A549 (cell line): Measurements from ENCODE around the gene LRRC1.

Source experiments
- MAFK ChIP-seq: fragments of 450-650 bp; IDR thresholded peaks from 2 replicates; pipeline ENCODE4 v1.6.1; 2014; ENCODE audit not compliant: partially characterized antibody
- NR3C1 ChIP-seq: fragments of >200 bp; sonication (Bioruptor Twin); formaldehyde crosslinking; IDR thresholded peaks from 3 replicates; pipeline ENCODE4 v1.6.1; 2017
- RFX5 ChIP-seq: fragments of 450-650 bp; IDR thresholded peaks from 2 replicates; pipeline ENCODE4 v1.7.1; 2014; ENCODE audit warnings: antibody characterized with exemption, mild to moderate bottlenecking, moderate library complexity
- TF ChIP-seq, protein P1 (sequence below): fragments of 250-450 bp; sonication (Bioruptor Pico); IDR thresholded peaks from 2 replicates; pipeline ENCODE4 v1.5.0; 2021; ENCODE audit warnings: mild to moderate bottlenecking, moderate library complexity, borderline replicate concordance
- TF ChIP-seq, protein P2 (sequence below): fragments of >200 bp; sonication (Bioruptor Twin); formaldehyde crosslinking; IDR thresholded peaks from 3 replicates; pipeline ENCODE4 v1.5.1; 2016
- TF ChIP-seq, protein P3 (sequence below): IDR thresholded peaks from 2 replicates; pipeline ENCODE4 v1.6.1; 2012; ENCODE audit warnings: low read depth, borderline replicate concordance

DNA sequence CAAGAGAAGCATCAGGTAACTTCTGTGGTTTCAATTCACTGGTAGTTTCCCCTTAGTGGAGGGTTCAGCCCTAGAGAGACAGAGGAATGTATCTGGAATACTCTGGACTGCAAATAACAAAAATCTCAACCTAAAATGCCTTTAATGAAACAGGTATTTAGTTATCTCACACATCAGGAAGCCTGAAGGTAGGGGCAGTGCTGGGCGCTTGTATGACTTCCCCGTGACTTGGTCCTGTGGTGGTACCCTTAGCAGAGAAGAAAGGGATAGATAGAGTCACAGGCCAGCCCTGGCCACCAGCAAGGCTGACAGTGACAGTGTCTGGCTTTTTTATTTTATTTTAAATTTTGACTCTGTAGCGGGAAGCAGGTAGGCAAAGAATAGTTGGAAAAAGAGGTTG is 14.9 kb downstream of the LRRC1 start:
- TF ChIP-seq, protein P1, sequence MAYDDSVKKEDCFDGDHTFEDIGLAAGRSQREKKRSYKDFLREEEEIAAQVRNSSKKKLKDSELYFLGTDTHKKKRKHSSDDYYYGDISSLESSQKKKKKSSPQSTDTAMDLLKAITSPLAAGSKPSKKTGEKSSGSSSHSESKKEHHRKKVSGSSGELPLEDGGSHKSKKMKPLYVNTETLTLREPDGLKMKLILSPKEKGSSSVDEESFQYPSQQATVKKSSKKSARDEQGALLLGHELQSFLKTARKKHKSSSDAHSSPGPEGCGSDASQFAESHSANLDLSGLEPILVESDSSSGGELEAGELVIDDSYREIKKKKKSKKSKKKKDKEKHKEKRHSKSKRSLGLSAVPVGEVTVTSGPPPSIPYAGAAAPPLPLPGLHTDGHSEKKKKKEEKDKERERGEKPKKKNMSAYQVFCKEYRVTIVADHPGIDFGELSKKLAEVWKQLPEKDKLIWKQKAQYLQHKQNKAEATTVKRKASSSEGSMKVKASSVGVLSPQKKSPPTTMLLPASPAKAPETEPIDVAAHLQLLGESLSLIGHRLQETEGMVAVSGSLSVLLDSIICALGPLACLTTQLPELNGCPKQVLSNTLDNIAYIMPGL (CRISPR knock-in tag) = no peak
- no peak for TF ChIP-seq MAFK
- TF ChIP-seq, protein P2, sequence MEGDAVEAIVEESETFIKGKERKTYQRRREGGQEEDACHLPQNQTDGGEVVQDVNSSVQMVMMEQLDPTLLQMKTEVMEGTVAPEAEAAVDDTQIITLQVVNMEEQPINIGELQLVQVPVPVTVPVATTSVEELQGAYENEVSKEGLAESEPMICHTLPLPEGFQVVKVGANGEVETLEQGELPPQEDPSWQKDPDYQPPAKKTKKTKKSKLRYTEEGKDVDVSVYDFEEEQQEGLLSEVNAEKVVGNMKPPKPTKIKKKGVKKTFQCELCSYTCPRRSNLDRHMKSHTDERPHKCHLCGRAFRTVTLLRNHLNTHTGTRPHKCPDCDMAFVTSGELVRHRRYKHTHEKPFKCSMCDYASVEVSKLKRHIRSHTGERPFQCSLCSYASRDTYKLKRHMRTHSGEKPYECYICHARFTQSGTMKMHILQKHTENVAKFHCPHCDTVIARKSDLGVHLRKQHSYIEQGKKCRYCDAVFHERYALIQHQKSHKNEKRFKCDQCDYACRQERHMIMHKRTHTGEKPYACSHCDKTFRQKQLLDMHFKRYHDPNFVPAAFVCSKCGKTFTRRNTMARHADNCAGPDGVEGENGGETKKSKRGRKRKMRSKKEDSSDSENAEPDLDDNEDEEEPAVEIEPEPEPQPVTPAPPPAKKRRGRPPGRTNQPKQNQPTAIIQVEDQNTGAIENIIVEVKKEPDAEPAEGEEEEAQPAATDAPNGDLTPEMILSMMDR = no peak
- TF ChIP-seq NR3C1 = no peak
- TF ChIP-seq, protein P3, sequence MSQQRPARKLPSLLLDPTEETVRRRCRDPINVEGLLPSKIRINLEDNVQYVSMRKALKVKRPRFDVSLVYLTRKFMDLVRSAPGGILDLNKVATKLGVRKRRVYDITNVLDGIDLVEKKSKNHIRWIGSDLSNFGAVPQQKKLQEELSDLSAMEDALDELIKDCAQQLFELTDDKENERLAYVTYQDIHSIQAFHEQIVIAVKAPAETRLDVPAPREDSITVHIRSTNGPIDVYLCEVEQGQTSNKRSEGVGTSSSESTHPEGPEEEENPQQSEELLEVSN = no peak
- TF ChIP-seq RFX5 = no peak
